GM12878 (cell line): ENCODE data around the gene ENOX2. TPM values are rescaled to one million over a fixed set of nuclear protein-coding genes. Genes with fewer than 3 reads are reported as not detected.

ENCODE experiments used
- ASH2L ChIP-seq: fragments of 300-600, 200-600 bp; sonication (generic); IDR thresholded peaks from 2 replicates; pipeline ENCODE4 v1.6.1; 2017; ENCODE audit warnings: low read depth, mild to moderate bottlenecking, borderline replicate concordance
- BACH1 ChIP-seq: fragments of 450-650 bp; IDR thresholded peaks from 2 replicates; pipeline ENCODE4 v1.6.1; 2017; ENCODE audit warnings: mild to moderate bottlenecking, borderline replicate concordance
- HDAC6 ChIP-seq: fragments of 200-600 bp; sonication (generic); IDR thresholded peaks from one replicate; pipeline ENCODE4 v1.8.0; 2017; ENCODE audit warnings: antibody characterized with exemption; ENCODE audit not compliant: unreplicated experiment
- IRF3 ChIP-seq: fragments of 450-650 bp; IDR thresholded peaks from 2 replicates; pipeline ENCODE4 v1.6.1; 2014; ENCODE audit warnings: mild to moderate bottlenecking
- MEF2B ChIP-seq: fragments of 450-650 bp; IDR thresholded peaks from 2 replicates; pipeline ENCODE4 v1.6.1; 2018; ENCODE audit warnings: mild to moderate bottlenecking, moderate library complexity; ENCODE audit not compliant: partially characterized antibody, poor library complexity, severe bottlenecking
- NFIC ChIP-seq: IDR thresholded peaks from 2 replicates; pipeline ENCODE4 v1.6.1; 2012; ENCODE audit warnings: low read depth, mild to moderate bottlenecking, inconsistent platforms, low read length, moderate library complexity
- PAX8 ChIP-seq: fragments of 450-650 bp; IDR thresholded peaks from 2 replicates; pipeline ENCODE4 v1.6.1; 2017; ENCODE audit warnings: mild to moderate bottlenecking, moderate library complexity
- PRDM15 ChIP-seq: fragments of 450-650 bp; formaldehyde crosslinking; IDR thresholded peaks from 2 replicates; pipeline ENCODE4 v1.4.0; 2020; ENCODE audit warnings: mild to moderate bottlenecking, moderate library complexity
- RBBP5 ChIP-seq: fragments of 200-600 bp; sonication (generic); conservative IDR thresholded peaks from 2 replicates; pipeline ENCODE4 v1.6.1; 2016
- RELA ChIP-seq: fragments of 450-650 bp; IDR thresholded peaks from 2 replicates; pipeline ENCODE4 v1.8.0; 2014; ENCODE audit warnings: borderline replicate concordance; ENCODE audit not compliant: partially characterized antibody
- RUNX3 ChIP-seq: IDR thresholded peaks from 2 replicates; pipeline ENCODE4 v1.6.1; 2012; ENCODE audit warnings: low read length, inconsistent platforms
- SKIL ChIP-seq: fragments of 450-650 bp; IDR thresholded peaks from 2 replicates; pipeline ENCODE4 v1.6.1; 2017; ENCODE audit warnings: mild to moderate bottlenecking, low read depth, inconsistent platforms; ENCODE audit not compliant: poor library complexity, severe bottlenecking
- SRF ChIP-seq, 2 experiments: IDR thresholded peaks; 2 replicates each; pipeline ENCODE4 v1.6.1; 2011; ENCODE audit warnings: low read depth in 2 of 2, low read length in 2 of 2, mild to moderate bottlenecking in 1 of 2, moderate library complexity in 1 of 2
- TAF1 ChIP-seq: IDR thresholded peaks from 2 replicates; pipeline ENCODE4 v1.6.1; 2011; ENCODE audit warnings: mild to moderate bottlenecking, low read depth, low read length, borderline replicate concordance
- ZNF207 ChIP-seq: fragments of 450-650 bp; IDR thresholded peaks from 2 replicates; pipeline ENCODE4 v1.6.1; 2014; ENCODE audit warnings: antibody characterized with exemption, mild to moderate bottlenecking, borderline replicate concordance
- polyA plus RNA-seq, 11 experiments: library from polyadenylated mRNA; depleted of rRNA in 4 of 11; unstranded in 6 of 11; stranded (reverse) in 5 of 11; fragments of >200 nt; fragmentation: Nextera tagmentation in 4 of 11; fragmentation: Illumina TruSeq in 1 of 11; extraction: Ambion mirVana in 4 of 11; extraction: Trizol in 1 of 11; gene quantifications; 1 replicate in 1 of 11; 2 replicates in 10 of 11; pipeline versions ENCODE4 v1.2.1 to v1.2.3, GENCODE V29; 2011 to 2016; ENCODE audit warnings: inconsistent platforms in 2 of 11, missing spikeins in 2 of 11, low read depth in 1 of 11
- total RNA-seq, 4 experiments: library from RNA; depleted of rRNA in 3 of 4; stranded (reverse); fragments of >200 nt in 3 of 4; fragmentation: Illumina TruSeq in 1 of 4; extraction: Trizol in 1 of 4; gene quantifications; 2 replicates each; pipeline versions ENCODE4 v1.2.1 to v1.2.3, GENCODE V29; 2013 to 2021

The ENOX2 gene
- total and polyA plus RNA-seq, 10 of the 15 experiments (the other 5 are each of a cell fraction or from before 2014, with no cell fraction given) = 3.2 to 13.0 (median 7.7) TPM

- TF ChIP-seq MEF2B = no peak
- no peak for TF ChIP-seq SKIL
- TF ChIP-seq IRF3 = no peak
- no peak for TF ChIP-seq ZNF207
- no peak for TF ChIP-seq RBBP5
- TF ChIP-seq HDAC6 = no peak
- TF ChIP-seq PAX8 = no peak
- TF ChIP-seq SRF (IDR thresholded peaks at IDR 0.05; ENCODE audit: low read depth in 2 of 2, low read length in 2 of 2) = no peak
- no peak for TF ChIP-seq RUNX3
- no peak for TF ChIP-seq RELA
- no peak for TF ChIP-seq PRDM15 (CRISPR knock-in tag)
- no peak for TF ChIP-seq BACH1
- TF ChIP-seq ASH2L = no peak
- TF ChIP-seq NFIC = no peak
- TF ChIP-seq TAF1 = no peak
Observed at GRCh38 chrX:130915302-130915701, 12.3 kb upstream of the ENOX2 start (continued).
